Embryonic facial prominence (tissue), 1 donor: ENCODE data around the gene NEDD9.

ENCODE experiments used
- DNase-seq: peaks from one replicate; pipeline ENCODE4 v3.0.0-alpha.2; 2016; ENCODE audit errors: extremely low spot score

The NEDD9 gene

GRCh38 chr6:11236076-11236750, 3.7 kb upstream of the NEDD9 start:
- DNase-seq = no peak

GRCh38 chr6:11235062-11235461, 2.6 kb upstream of the NEDD9 start:
- no peak for DNase-seq

- DNase-seq = no peak
Measured at GRCh38 chr6:11233673-11234573, 1.5 kb upstream of the NEDD9 start.

- peak; percentile 63 for DNase-seq
Measured at GRCh38 chr6:11232770-11233626, 530 bp upstream of the NEDD9 start.

GRCh38 chr6:11231564-11232192, 790 bp downstream of the NEDD9 start:
- DNase-seq = no peak

- DNase-seq = no peak
Measured at GRCh38 chr6:11231108-11231463, 1.4 kb downstream of the NEDD9 start.

GRCh38 chr6:11230158-11231107, 2.0 kb downstream of the NEDD9 start:
- DNase-seq = no peak

- DNase-seq = no peak
Measured at GRCh38 chr6:11229655-11230046, 2.8 kb downstream of the NEDD9 start.

- no peak for DNase-seq
Measured at GRCh38 chr6:11228935-11229654, 3.4 kb downstream of the NEDD9 start.

GRCh38 chr6:11227698-11228097, 4.8 kb downstream of the NEDD9 start:
- DNase-seq = no peak

- DNase-seq = no peak
Measured at GRCh38 chr6:11226005-11226404, 6.5 kb downstream of the NEDD9 start.

GRCh38 chr6:11224966-11225463, 7.5 kb downstream of the NEDD9 start:
- DNase-seq = no peak

GRCh38 chr6:11224252-11224965, 8.1 kb downstream of the NEDD9 start:
- DNase-seq = no peak

- no peak for DNase-seq
Measured at GRCh38 chr6:11223286-11223864, 9.1 kb downstream of the NEDD9 start.

- no peak for DNase-seq
Measured at GRCh38 chr6:11222385-11223277, 9.8 kb downstream of the NEDD9 start.

GRCh38 chr6:11221623-11222384, 10.7 kb downstream of the NEDD9 start:
- DNase-seq = no peak

- DNase-seq = no peak
Measured at GRCh38 chr6:11219400-11219834, 13.1 kb downstream of the NEDD9 start.
